Hepatocyte (in vitro differentiated cells): ENCODE results near the gene SND1. TPM values are rescaled to one million over a fixed set of nuclear protein-coding genes. Genes with fewer than 3 reads are reported as not detected.

Experiments used
- DNase-seq: peaks from one replicate; pipeline ENCODE4 v3.0.0-alpha.2; 2016; ENCODE audit warnings: low spot score
- H2AFZ ChIP-seq: fragments of 200-600 bp; sonication (generic); 2 replicates; pipeline ENCODE4 v1.6.0; 2016; ENCODE audit warnings: antibody characterized with exemption, mild to moderate bottlenecking
- H3K27ac ChIP-seq: fragments of 200-600 bp; sonication (generic); 2 replicates; pipeline ENCODE4 v1.5.1; 2016; ENCODE audit warnings: mild to moderate bottlenecking
- H3K27me3 ChIP-seq: fragments of 200-600 bp; sonication (generic); 2 replicates; pipeline ENCODE4 v1.6.1; 2016
- H3K36me3 ChIP-seq: fragments of 200-600 bp; sonication (generic); replicated peaks from 2 replicates; pipeline ENCODE4 v1.5.1; 2016; ENCODE audit warnings: low read depth; ENCODE audit not compliant: insufficient read depth
- H3K4me1 ChIP-seq: fragments of 200-600 bp; sonication (generic); 2 replicates; pipeline ENCODE4 v1.5.1; 2016; ENCODE audit warnings: mild to moderate bottlenecking, moderate library complexity; ENCODE audit not compliant: insufficient read depth
- H3K4me2 ChIP-seq: fragments of 200-600 bp; sonication (generic); 2 replicates; pipeline ENCODE4 v1.6.0; 2016
- H3K4me3 ChIP-seq: fragments of 200-600 bp; sonication (generic); 2 replicates; pipeline ENCODE4 v1.5.1; 2016; ENCODE audit warnings: mild to moderate bottlenecking
- H3K79me2 ChIP-seq: fragments of 200-600 bp; sonication (generic); 2 replicates; pipeline ENCODE4 v1.6.0; 2017; ENCODE audit warnings: mild to moderate bottlenecking
- H3K9me2 ChIP-seq: fragments of 200-600 bp; sonication (generic); replicated peaks from 2 replicates; pipeline ENCODE4 v1.6.0; 2017; ENCODE audit warnings: mild to moderate bottlenecking; ENCODE audit not compliant: insufficient read depth
- H3K9me3 ChIP-seq: fragments of 200-600 bp; sonication (generic); 2 replicates; pipeline ENCODE4 v1.5.1; 2016; ENCODE audit warnings: low read depth, mild to moderate bottlenecking
- H4K20me1 ChIP-seq: fragments of 200-600 bp; sonication (generic); 2 replicates; pipeline ENCODE4 v1.6.0; 2016; ENCODE audit warnings: mild to moderate bottlenecking; ENCODE audit not compliant: insufficient read depth, poor library complexity, severe bottlenecking
- CTCF ChIP-seq: fragments of 200-600 bp; sonication (generic); IDR thresholded peaks from 2 replicates; pipeline ENCODE4 v1.5.1; 2016; ENCODE audit warnings: antibody characterized with exemption, mild to moderate bottlenecking; ENCODE audit not compliant: poor library complexity
- EZH2 ChIP-seq: fragments of 200-600 bp; sonication (generic); IDR thresholded peaks from 2 replicates; pipeline ENCODE4 v1.6.1; 2016; ENCODE audit warnings: antibody characterized with exemption, mild to moderate bottlenecking, borderline replicate concordance
- EZH2phosphoT487 ChIP-seq: fragments of 200-600 bp; sonication (generic); IDR thresholded peaks from one replicate; pipeline ENCODE4 v1.6.1; 2018; ENCODE audit warnings: antibody characterized with exemption, mild to moderate bottlenecking, low read depth, moderate library complexity; ENCODE audit not compliant: unreplicated experiment, severe bottlenecking
- WGBS: methylation state at CpG from one replicate; pipeline ENCODE4 v1.1.6; 2016; ENCODE audit warnings: low lambda C conversion rate; ENCODE audit errors: missing lambda C conversion rate; 5-methylcytosine and 5-hydroxymethylcytosine counted together
- polyA plus RNA-seq: library from polyadenylated mRNA; unstranded; fragments of >200 nt; fragmentation: Nextera tagmentation; extraction: Ambion mirVana; gene quantifications from 2 replicates; pipeline ENCODE4 v1.2.1, GENCODE V29; 2016
- total RNA-seq: library from RNA; depleted of rRNA; stranded (reverse); fragments of >200 nt; gene quantifications from 2 replicates; pipeline ENCODE4 v1.2.3, GENCODE V29; 2014

Gene SND1
- total and polyA plus RNA-seq, 2 experiments from 2014 or later, result 141 to 200 TPM

GRCh38 chr7:127682140-127682539 lies 30.1 kb downstream of the SND1 start:
- peaks cover 97% of the 10 kb centered on the region for H3K79me2 ChIP-seq
- 77% methylated on average over 2 of the region's 2 CpGs for WGBS
- no peak for DNase-seq
- no peak overlapping the region for H3K4me3 ChIP-seq
- H4K20me1 ChIP-seq, result peaks cover 57% of the 10 kb centered on the region
- H2AFZ ChIP-seq, result no peak overlapping the region
- no peaks in the 10 kb centered on the region for H3K36me3 ChIP-seq
- H3K9me2 ChIP-seq, result no peaks in the 10 kb centered on the region
- H3K9me3 ChIP-seq, result no peaks in the 10 kb centered on the region
- no peak overlapping the region for H3K4me2 ChIP-seq
- no peaks in the 10 kb centered on the region for H3K27me3 ChIP-seq
- H3K27ac ChIP-seq, result no peak overlapping the region
- TF ChIP-seq EZH2, result no peak
- no peak for TF ChIP-seq EZH2phosphoT487
- no peak for TF ChIP-seq CTCF
- peaks cover 19% of the 10 kb centered on the region for H3K4me1 ChIP-seq

- H3K4me3 ChIP-seq, result no peak overlapping the region
- no peaks in the 10 kb centered on the region for H3K27me3 ChIP-seq
- WGBS, result 37% methylated on average over 4 of the region's 4 CpGs
- H3K9me2 ChIP-seq, result no peaks in the 10 kb centered on the region
- peak overlapping the region; percentile 44 for H3K4me2 ChIP-seq
- H3K79me2 ChIP-seq, result peaks cover 96% of the 10 kb centered on the region
- H3K4me1 ChIP-seq, result peaks cover 19% of the 10 kb centered on the region
- no peak overlapping the region for H2AFZ ChIP-seq
- H3K36me3 ChIP-seq, result peaks cover 5% of the 10 kb centered on the region
- no peak for DNase-seq
- peak overlapping the region; percentile 12 for H3K27ac ChIP-seq
- TF ChIP-seq CTCF (no peak), EZH2phosphoT487 (no peak), EZH2 (no peak)
- peaks cover 43% of the 10 kb centered on the region for H4K20me1 ChIP-seq
- no peaks in the 10 kb centered on the region for H3K9me3 ChIP-seq
These were observed 32.0 kb downstream of the SND1 start for GRCh38 chr7:127683776-127684681.

DNA sequence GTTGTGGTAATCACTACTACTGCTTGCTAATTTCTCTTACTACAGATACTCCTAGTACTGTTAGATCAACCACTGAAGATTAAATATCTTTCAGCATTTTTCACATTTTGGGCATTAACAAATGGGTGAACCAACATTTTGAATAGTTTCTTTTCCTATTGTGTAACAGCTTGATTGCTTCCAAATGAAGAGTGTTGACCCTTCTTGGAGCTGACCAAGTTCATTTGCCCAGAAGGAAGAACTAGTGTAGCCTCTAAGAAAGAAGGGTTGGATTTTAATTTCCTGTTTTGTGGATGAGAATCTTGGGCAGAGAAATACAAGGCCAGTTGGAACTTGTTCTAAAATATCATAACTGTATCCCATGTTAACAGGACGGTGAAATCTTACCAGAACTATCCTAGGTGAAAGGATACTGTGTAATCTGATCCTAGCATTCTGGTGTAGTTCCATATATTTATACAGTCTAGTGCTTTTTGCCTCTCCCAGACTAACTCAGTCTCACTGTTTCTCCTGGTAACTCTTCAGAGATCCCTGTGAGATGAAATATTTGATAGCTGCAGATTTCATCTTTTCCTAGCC lies 37.3 kb downstream of the SND1 start:
- no peak overlapping the region for H3K4me2 ChIP-seq
- H3K9me2 ChIP-seq, result no peaks in the 10 kb centered on the region
- no peaks in the 10 kb centered on the region for H3K27me3 ChIP-seq
- no peak overlapping the region for H2AFZ ChIP-seq
- H3K79me2 ChIP-seq, result peaks cover 96% of the 10 kb centered on the region
- peaks cover 5% of the 10 kb centered on the region for H3K4me1 ChIP-seq
- H3K27ac ChIP-seq, result no peak overlapping the region
- H3K9me3 ChIP-seq, result no peaks in the 10 kb centered on the region
- 70% methylated on average over 1 of the region's 1 CpG for WGBS
- TF ChIP-seq EZH2phosphoT487 (no peak), EZH2 (no peak)
- peaks cover 5% of the 10 kb centered on the region for H3K36me3 ChIP-seq
- no peak overlapping the region for H3K4me3 ChIP-seq
- peaks cover 29% of the 10 kb centered on the region for H4K20me1 ChIP-seq
- no peak for DNase-seq

DNA sequence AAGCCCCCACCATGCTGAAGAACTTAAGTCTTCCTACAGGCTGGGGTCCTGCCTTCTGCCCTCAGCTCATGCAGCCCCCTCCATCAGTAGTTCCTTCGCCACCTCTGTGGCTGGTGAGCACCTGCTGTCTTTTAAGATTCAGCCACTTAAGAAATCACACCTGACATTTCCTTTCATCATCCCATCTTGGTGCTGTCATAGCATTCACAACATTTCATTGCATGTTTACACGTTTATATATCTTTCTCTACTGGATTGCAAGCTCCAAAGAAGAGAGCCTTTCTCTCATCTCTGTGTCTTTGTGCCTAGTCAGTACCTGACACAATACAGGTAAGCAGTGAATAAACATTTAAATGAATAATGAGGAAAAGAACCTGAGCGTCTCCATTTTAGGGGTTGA lies 38.3 kb downstream of the SND1 start:
- H3K4me2 ChIP-seq, result no peak overlapping the region
- TF ChIP-seq EZH2 (no peak), EZH2phosphoT487 (no peak), CTCF (no peak)
- no peak overlapping the region for H2AFZ ChIP-seq
- H3K9me2 ChIP-seq, result no peaks in the 10 kb centered on the region
- no peaks in the 10 kb centered on the region for H3K4me1 ChIP-seq
- no peak for DNase-seq
- no peaks in the 10 kb centered on the region for H3K27me3 ChIP-seq
- no peak overlapping the region for H3K27ac ChIP-seq
- peaks cover 96% of the 10 kb centered on the region for H3K79me2 ChIP-seq
- no peaks in the 10 kb centered on the region for H3K9me3 ChIP-seq
- 93% methylated on average over 3 of the region's 3 CpGs for WGBS
- no peak overlapping the region for H3K4me3 ChIP-seq
- peaks cover 29% of the 10 kb centered on the region for H4K20me1 ChIP-seq
- peaks cover 5% of the 10 kb centered on the region for H3K36me3 ChIP-seq
